SK-N-SH treated with all-trans-retinoic acid at 6 μM for 48 hours (cell line): ENCODE measurements around the gene SHANK2.

Experiments used
- ATAC-seq: fragments of 200-7000 bp; cut with Tn5 transposase; 3 replicates; pipeline ENCODE4 v1.9.1; 2020; ENCODE audit warnings: mild to moderate bottlenecking, moderate library complexity
- ARNTL ChIP-seq: fragments of 450-650 bp; formaldehyde crosslinking; IDR thresholded peaks from 2 replicates; pipeline ENCODE4 v1.5.0; 2020; ENCODE audit warnings: low read depth, mild to moderate bottlenecking, moderate library complexity, borderline replicate concordance
- BACH2 ChIP-seq: fragments of 250-450 bp; sonication (Bioruptor Pico); IDR thresholded peaks from 2 replicates; pipeline ENCODE4 v1.9.0; 2021; ENCODE audit warnings: mild to moderate bottlenecking, borderline replicate concordance
- CREB5 ChIP-seq: fragments of 250-450 bp; sonication (Bioruptor Pico); IDR thresholded peaks from 2 replicates; pipeline ENCODE4 v1.5.1; 2020; ENCODE audit warnings: low read depth, mild to moderate bottlenecking, moderate library complexity
- CSDC2 ChIP-seq: fragments of 250-450 bp; sonication (Bioruptor Pico); IDR thresholded peaks from 2 replicates; pipeline ENCODE4 v1.5.0; 2020; ENCODE audit warnings: mild to moderate bottlenecking, moderate library complexity
- CSRNP3 ChIP-seq: fragments of 250-450 bp; sonication (Bioruptor Pico); IDR thresholded peaks from 2 replicates; pipeline ENCODE4 v1.5.1; 2021; ENCODE audit warnings: mild to moderate bottlenecking, moderate library complexity
- ESRRG ChIP-seq: fragments of 250-450 bp; sonication (Bioruptor Pico); IDR thresholded peaks from 2 replicates; pipeline ENCODE4 v1.6.1; 2021; ENCODE audit warnings: mild to moderate bottlenecking
- GLIS3 ChIP-seq: fragments of 250-450 bp; sonication (Bioruptor Pico); IDR thresholded peaks from 2 replicates; pipeline ENCODE4 v1.5.0; 2020; ENCODE audit warnings: mild to moderate bottlenecking, moderate library complexity
- ISL1 ChIP-seq: fragments of 250-450 bp; sonication (Bioruptor Pico); IDR thresholded peaks from 2 replicates; pipeline ENCODE4 v2.1.2; 2022; ENCODE audit warnings: mild to moderate bottlenecking, moderate library complexity
- OSR1 ChIP-seq: fragments of 250-450 bp; sonication (Bioruptor Pico); IDR thresholded peaks from 2 replicates; pipeline ENCODE4 v1.8.0; 2022; ENCODE audit warnings: moderate library complexity, mild to moderate bottlenecking, inconsistent platforms
- PATZ1 ChIP-seq: fragments of 250-450 bp; sonication (Bioruptor Pico); IDR thresholded peaks from 2 replicates; pipeline ENCODE4 v1.8.0; 2020; ENCODE audit warnings: mild to moderate bottlenecking, moderate library complexity, borderline replicate concordance
- POU6F1 ChIP-seq: fragments of 250-450 bp; sonication (Bioruptor Pico); IDR thresholded peaks from 2 replicates; pipeline ENCODE4 v1.8.0; 2021; ENCODE audit warnings: low read depth, mild to moderate bottlenecking, moderate library complexity, borderline replicate concordance
- RARB ChIP-seq: fragments of 250-450 bp; sonication (Bioruptor Pico); IDR thresholded peaks from 2 replicates; pipeline ENCODE4 v1.8.0; 2021; ENCODE audit warnings: mild to moderate bottlenecking, moderate library complexity
- SNAI2 ChIP-seq: fragments of 250-450 bp; sonication (Bioruptor Pico); IDR thresholded peaks from 2 replicates; pipeline ENCODE4 v1.5.0; 2020; ENCODE audit warnings: mild to moderate bottlenecking, moderate library complexity
- TCF4 ChIP-seq: fragments of 250-450 bp; sonication (Bioruptor Pico); IDR thresholded peaks from 2 replicates; pipeline ENCODE4 v1.8.0; 2021; ENCODE audit warnings: mild to moderate bottlenecking, moderate library complexity, borderline replicate concordance
- TOX ChIP-seq: fragments of 250-450 bp; sonication (Bioruptor Pico); IDR thresholded peaks from 2 replicates; pipeline ENCODE4 v1.8.0; 2021; ENCODE audit warnings: mild to moderate bottlenecking, moderate library complexity, borderline replicate concordance
- TSHZ2 ChIP-seq: fragments of 250-450 bp; sonication (Bioruptor Pico); IDR thresholded peaks from 2 replicates; pipeline ENCODE4 v1.5.0; 2020; ENCODE audit warnings: mild to moderate bottlenecking, moderate library complexity
- ZC3H10 ChIP-seq: fragments of 250-450 bp; sonication (Bioruptor Pico); IDR thresholded peaks from 2 replicates; pipeline ENCODE4 v1.5.1; 2021; ENCODE audit warnings: mild to moderate bottlenecking, moderate library complexity
- ZFP3 ChIP-seq: fragments of 250-450 bp; sonication (Bioruptor Pico); IDR thresholded peaks from 2 replicates; pipeline ENCODE4 v1.5.0; 2020; ENCODE audit warnings: mild to moderate bottlenecking, moderate library complexity
- ZFP30 ChIP-seq: fragments of 450-650 bp; formaldehyde crosslinking; IDR thresholded peaks from 2 replicates; pipeline ENCODE4 v1.5.0; 2022; ENCODE audit warnings: mild to moderate bottlenecking, moderate library complexity
- ZNF565 ChIP-seq: fragments of 450-650 bp; formaldehyde crosslinking; conservative IDR thresholded peaks from 2 replicates; pipeline ENCODE4 v1.5.0; 2020; ENCODE audit warnings: low read depth, mild to moderate bottlenecking, moderate library complexity
- ZNF70 ChIP-seq: fragments of 450-650 bp; formaldehyde crosslinking; IDR thresholded peaks from 2 replicates; pipeline ENCODE4 v1.5.0; 2020; ENCODE audit warnings: mild to moderate bottlenecking, moderate library complexity
- ZNF8 ChIP-seq: fragments of 450-650 bp; formaldehyde crosslinking; IDR thresholded peaks from 2 replicates; pipeline ENCODE4 v1.5.0; 2020; ENCODE audit warnings: mild to moderate bottlenecking, moderate library complexity

The SHANK2 gene

GRCh38 chr11:71252269-71252769, at the start of gene SHANK2:
TSS of gene SHANK2 (minus strand) at chr11:71252577. CDS start at chr11:71147326, 105,251 bp downstream.
- no peak for TF ChIP-seq ZFP3 (CRISPR knock-in tag)
- TF ChIP-seq TCF4 = no peak
- TF ChIP-seq GLIS3 (CRISPR knock-in tag) = no peak
- no peak for TF ChIP-seq RARB
- no peak for TF ChIP-seq TSHZ2
- TF ChIP-seq CSRNP3 (CRISPR knock-in tag) = no peak
- TF ChIP-seq TOX (CRISPR knock-in tag) = no peak
- TF ChIP-seq CREB5 = no peak
- TF ChIP-seq BACH2 (CRISPR knock-in tag) = no peak
- TF ChIP-seq ARNTL (CRISPR knock-in tag) = no peak
- TF ChIP-seq ZFP30 = no peak
- no peak for TF ChIP-seq ZC3H10 (CRISPR knock-in tag)
- TF ChIP-seq ZNF8 = no peak
- TF ChIP-seq OSR1 (CRISPR knock-in tag) = no peak
- no peak for TF ChIP-seq ZNF565 (CRISPR knock-in tag)
- no peak for TF ChIP-seq CSDC2
- TF ChIP-seq PATZ1 (CRISPR knock-in tag) = no peak
- no peak for TF ChIP-seq SNAI2 (CRISPR knock-in tag)
- no peak for TF ChIP-seq POU6F1 (CRISPR knock-in tag)
- no peak for TF ChIP-seq ISL1 (CRISPR knock-in tag)
- ATAC-seq = no peak

GRCh38 chr11:71301858-71302533, 49.6 kb upstream of the SHANK2 start:
- ATAC-seq = no peak
- TF ChIP-seq ISL1 (CRISPR knock-in tag) (no peak), PATZ1 (CRISPR knock-in tag) (no peak), GLIS3 (CRISPR knock-in tag) (no peak), ZNF70 (CRISPR knock-in tag) (no peak), ARNTL (CRISPR knock-in tag) (no peak), RARB (no peak), TCF4 (no peak), CSDC2 (no peak), SNAI2 (CRISPR knock-in tag) (no peak), ESRRG (no peak), ZNF565 (CRISPR knock-in tag) (no peak), OSR1 (CRISPR knock-in tag) (no peak), ZNF8 (no peak), POU6F1 (CRISPR knock-in tag) (no peak), ZC3H10 (CRISPR knock-in tag) (no peak), TSHZ2 (no peak), ZFP3 (CRISPR knock-in tag) (no peak)
- TF ChIP-seq, all 23 proteins: peak for 0
